Stimulated activated CD8-positive, alpha-beta memory T cell treated with anti-CD3 and anti-CD28 coated beads, Interleukin-12 subunit alpha, Interleukin-12 subunit beta, amount 100 ng/mL, for 24 hours (primary cell): ENCODE results near the gene ARSD.
"Not testable (repeated sequence)": the region's sequence is repeated elsewhere in the genome, so short reads cannot be mapped to it uniquely, and the experiment has no call there.

Experiments
- DNase-seq: peaks from one replicate; pipeline ENCODE4 v3.0.0-alpha.2; 2020; ENCODE audit errors: extremely low read depth

The ARSD gene

GRCh38 chrX:2933125-2933900, 4.2 kb upstream of the ARSD start:
- DNase-seq: no peak

GRCh38 chrX:2931612-2932011, 2.5 kb upstream of the ARSD start:
- DNase-seq: no peak

GRCh38 chrX:2931155-2931554, 2.0 kb upstream of the ARSD start:
- no peak for DNase-seq

GRCh38 chrX:2928191-2928582, 952 bp downstream of the ARSD start:
- DNase-seq: no peak

- DNase-seq: no peak
Observed at GRCh38 chrX:2926664-2927275, 2.4 kb downstream of the ARSD start.

GRCh38 chrX:2926255-2926654, 2.9 kb downstream of the ARSD start:
- not testable (repeated sequence) for DNase-seq

GRCh38 chrX:2924151-2924550, 5.0 kb downstream of the ARSD start:
- DNase-seq: no peak

- DNase-seq: no peak
Observed at GRCh38 chrX:2921750-2922149, 7.4 kb downstream of the ARSD start.

- no peak for DNase-seq
Observed at GRCh38 chrX:2921193-2921592, 7.9 kb downstream of the ARSD start.

GRCh38 chrX:2917767-2918166, 11.4 kb downstream of the ARSD start:
- no peak for DNase-seq

- DNase-seq: no peak
Observed at GRCh38 chrX:2913118-2913517, 16.0 kb downstream of the ARSD start.

GRCh38 chrX:2910109-2910508, 19.0 kb downstream of the ARSD start:
- DNase-seq: no peak

- no peak for DNase-seq
Observed at GRCh38 chrX:2908125-2908685, 20.9 kb downstream of the ARSD start.

- DNase-seq: no peak
Observed at GRCh38 chrX:2907295-2907694, 21.8 kb downstream of the ARSD start.

- no peak for DNase-seq
Observed at GRCh38 chrX:2903366-2903765, 25.8 kb downstream of the ARSD start.

- DNase-seq: no peak
Observed at GRCh38 chrX:2902841-2903240, 26.3 kb downstream of the ARSD start.

- no peak for DNase-seq
Observed at GRCh38 chrX:2901367-2902036, 27.6 kb downstream of the ARSD start.

GRCh38 chrX:2898846-2899512, 30.2 kb downstream of the ARSD start:
- no peak for DNase-seq

GRCh38 chrX:2897690-2898623, 31.2 kb downstream of the ARSD start:
- DNase-seq: not testable (repeated sequence)

- no peak for DNase-seq
Observed at GRCh38 chrX:2897311-2897689, 31.8 kb downstream of the ARSD start.

- DNase-seq: no peak
Observed at GRCh38 chrX:2894885-2895292, 34.2 kb downstream of the ARSD start.
